Ectodermal cell (in vitro differentiated cells): ENCODE results near the gene AIFM2.

ENCODE experiments used
- H3K27ac ChIP-seq: 2 replicates; pipeline ENCODE4 v1.7.0; 2013; ENCODE audit warnings: mild to moderate bottlenecking, low read depth, low read length; ENCODE audit not compliant: insufficient read depth, poor library complexity, severe bottlenecking
- H3K27me3 ChIP-seq: 2 replicates; pipeline ENCODE4 v1.7.0; 2013; ENCODE audit warnings: mild to moderate bottlenecking, low read length; ENCODE audit not compliant: insufficient read depth, control insufficient read depth, poor library complexity, severe bottlenecking
- H3K36me3 ChIP-seq: one replicate; pipeline ENCODE4 v1.7.0; 2013; ENCODE audit warnings: low read length; ENCODE audit not compliant: control insufficient read depth, insufficient read depth
- H3K4me1 ChIP-seq: one replicate; pipeline ENCODE4 v1.7.0; 2013; ENCODE audit warnings: low read length; ENCODE audit not compliant: control insufficient read depth, insufficient read depth
- H3K4me3 ChIP-seq: 2 replicates; pipeline ENCODE4 v1.7.0; 2013; ENCODE audit warnings: low read depth, low read length, control low read depth; ENCODE audit not compliant: insufficient read depth
- H3K9me3 ChIP-seq: 2 replicates; pipeline ENCODE4 v1.7.0; 2013; ENCODE audit warnings: mild to moderate bottlenecking, low read length, moderate library complexity; ENCODE audit not compliant: control insufficient read depth
- WGBS, 2 experiments: methylation state at CpG; one replicate each; pipeline ENCODE4 v1.1.7; 2013; ENCODE audit warnings: missing lambda C conversion rate in 2 of 2; 5-methylcytosine and 5-hydroxymethylcytosine counted together

The AIFM2 gene

GRCh38 chr10:70096016-70096704 lies 36.5 kb downstream of the AIFM2 start:
- peaks cover 64% of the 10 kb centered on the region for H3K36me3 ChIP-seq
- WGBS, 2 experiments: 91 to 92% methylated on average over 4 to 6 of the region's 6 CpGs

DNA sequence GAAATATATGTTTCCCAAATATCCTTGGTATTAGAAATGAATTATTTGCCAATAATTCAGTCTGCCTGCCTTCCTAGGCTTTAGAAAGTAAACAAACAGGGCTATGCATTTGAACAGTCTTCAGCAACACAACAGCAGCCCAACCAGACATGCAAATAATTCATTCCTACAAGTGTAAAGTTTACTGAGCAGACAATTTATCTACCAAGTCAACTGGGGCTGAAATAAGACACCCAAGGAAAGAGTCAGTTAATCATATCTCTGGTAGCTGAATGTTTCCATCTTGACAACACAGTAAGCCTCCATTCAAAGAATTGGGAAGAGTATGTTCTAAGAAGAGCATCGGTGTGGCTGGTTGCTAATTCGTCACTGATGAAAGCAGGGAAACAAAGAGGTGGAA lies 38.4 kb downstream of the AIFM2 start:
- Histone ChIP-seq H3K9me3 (no peaks in the 10 kb centered on the region), H3K27me3 (no peaks in the 10 kb centered on the region), H3K4me1 (no peaks in the 10 kb centered on the region), H3K36me3 (peaks cover 45% of the 10 kb centered on the region), H3K4me3 (no peak overlapping the region), H3K27ac (no peak overlapping the region)
- 94 to 95% methylated on average over 2 of the region's 2 CpGs for WGBS, 2 experiments

More at GRCh38 chr10:70096016-70096704, 36.5 kb downstream of the AIFM2 start:
- Histone ChIP-seq H3K4me3 (no peak overlapping the region), H3K27ac (no peak overlapping the region), H3K9me3 (no peaks in the 10 kb centered on the region), H3K27me3 (no peaks in the 10 kb centered on the region), H3K4me1 (no peaks in the 10 kb centered on the region)

DNA sequence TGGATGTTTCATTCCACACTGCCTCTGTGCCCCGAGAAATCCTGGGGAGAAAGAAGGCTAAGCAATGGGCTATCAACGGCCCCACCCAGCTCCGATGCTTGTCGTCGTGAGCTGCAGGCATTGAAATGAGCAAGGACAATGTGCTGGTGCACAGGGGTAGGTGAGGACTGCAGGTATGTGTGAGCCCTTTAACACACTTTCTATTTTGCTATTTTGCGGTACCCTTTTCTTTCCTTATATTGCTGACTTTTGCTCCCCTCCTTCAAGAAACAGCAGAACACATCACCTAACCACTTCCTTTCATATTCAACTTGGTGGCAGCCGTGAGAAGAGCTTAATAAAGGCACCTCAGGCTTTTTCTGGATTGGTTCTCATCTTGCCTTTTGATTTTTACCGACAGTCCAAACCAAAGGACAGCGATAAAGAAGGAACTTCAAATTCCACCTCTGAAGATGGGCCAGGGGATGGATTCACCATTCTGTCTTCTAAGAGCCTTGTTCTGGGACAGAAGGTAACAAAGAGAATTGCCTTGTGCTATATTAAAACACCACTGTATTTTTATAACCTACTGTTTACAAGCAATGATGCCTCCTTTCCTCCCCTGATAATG lies 39.2 kb downstream of the AIFM2 start:
- H3K27me3 ChIP-seq: no peaks in the 10 kb centered on the region
- H3K4me1 ChIP-seq: no peaks in the 10 kb centered on the region
- peaks cover 39% of the 10 kb centered on the region for H3K36me3 ChIP-seq
- no peaks in the 10 kb centered on the region for H3K9me3 ChIP-seq
- no peak overlapping the region for H3K27ac ChIP-seq
- no peak overlapping the region for H3K4me3 ChIP-seq
- 96% methylated on average over 9 of the region's 9 CpGs for WGBS, 2 experiments

- Histone ChIP-seq H3K4me1 (no peaks in the 10 kb centered on the region), H3K36me3 (peaks cover 37% of the 10 kb centered on the region), H3K27me3 (no peaks in the 10 kb centered on the region), H3K9me3 (no peaks in the 10 kb centered on the region), H3K4me3 (no peak overlapping the region), H3K27ac (no peak overlapping the region)
- WGBS, 2 experiments: 94 to 95% methylated on average over 7 of the region's 7 CpGs
These were observed 40.3 kb downstream of the AIFM2 start for GRCh38 chr10:70092389-70092718.

DNA sequence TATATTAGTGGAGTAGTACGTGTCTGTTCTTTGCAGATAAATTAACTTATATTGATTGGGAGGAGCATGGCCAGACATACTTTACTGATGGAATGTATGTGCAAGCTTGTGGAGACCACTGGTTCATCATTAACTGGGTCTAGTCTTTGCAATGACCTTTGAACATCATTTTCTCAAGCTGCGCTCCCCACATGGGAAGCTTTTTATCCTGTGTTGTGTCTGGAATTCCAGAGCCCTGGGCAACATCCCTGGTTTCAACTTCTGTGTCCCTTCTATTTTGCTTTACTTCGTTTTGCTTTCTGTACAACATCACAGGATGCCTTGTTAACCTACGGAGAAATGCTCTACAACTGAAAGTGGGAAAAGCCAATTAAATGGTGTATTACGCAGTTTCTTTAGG lies 41.7 kb downstream of the AIFM2 start:
- H3K4me1 ChIP-seq: no peaks in the 10 kb centered on the region
- H3K27me3 ChIP-seq: no peaks in the 10 kb centered on the region
- no peak overlapping the region for H3K27ac ChIP-seq
- no peaks in the 10 kb centered on the region for H3K9me3 ChIP-seq
- peaks cover 40% of the 10 kb centered on the region for H3K36me3 ChIP-seq
- 96 to 97% methylated on average over 5 of the region's 5 CpGs for WGBS, 2 experiments
- no peak overlapping the region for H3K4me3 ChIP-seq

DNA sequence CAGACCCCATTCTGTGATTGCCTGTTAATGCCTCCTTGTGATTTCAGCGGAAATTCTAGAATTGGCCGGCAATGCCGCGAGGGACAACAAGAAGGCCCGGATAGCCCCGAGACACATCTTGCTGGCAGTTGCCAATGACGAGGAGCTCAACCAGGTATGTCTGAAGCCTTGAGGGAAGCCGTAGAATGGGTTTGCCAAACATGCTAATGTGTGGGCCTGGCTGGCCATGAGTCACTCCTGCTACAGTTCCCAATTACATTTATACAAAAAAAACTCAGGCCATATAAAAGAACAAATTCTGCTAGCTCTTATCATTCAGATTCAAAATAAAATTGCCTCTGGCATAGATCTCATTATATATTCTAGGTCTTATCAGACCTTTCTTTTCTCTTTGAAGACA lies 42.6 kb downstream of the AIFM2 start:
- H3K36me3 ChIP-seq: peaks cover 33% of the 10 kb centered on the region
- H3K4me3 ChIP-seq: no peak overlapping the region
- H3K27me3 ChIP-seq: no peaks in the 10 kb centered on the region
- 94 to 96% methylated on average over 8 of the region's 8 CpGs for WGBS, 2 experiments
- H3K9me3 ChIP-seq: no peaks in the 10 kb centered on the region
- H3K27ac ChIP-seq: no peak overlapping the region
- H3K4me1 ChIP-seq: no peaks in the 10 kb centered on the region

GRCh38 chr10:70088308-70088698 lies 44.3 kb downstream of the AIFM2 start:
- Histone ChIP-seq H3K27ac (no peak overlapping the region), H3K4me1 (no peaks in the 10 kb centered on the region), H3K36me3 (peaks cover 17% of the 10 kb centered on the region), H3K27me3 (no peaks in the 10 kb centered on the region), H3K9me3 (no peaks in the 10 kb centered on the region), H3K4me3 (no peak overlapping the region)
- 97 to 100% methylated on average over 2 to 3 of the region's 3 CpGs for WGBS, 2 experiments

DNA sequence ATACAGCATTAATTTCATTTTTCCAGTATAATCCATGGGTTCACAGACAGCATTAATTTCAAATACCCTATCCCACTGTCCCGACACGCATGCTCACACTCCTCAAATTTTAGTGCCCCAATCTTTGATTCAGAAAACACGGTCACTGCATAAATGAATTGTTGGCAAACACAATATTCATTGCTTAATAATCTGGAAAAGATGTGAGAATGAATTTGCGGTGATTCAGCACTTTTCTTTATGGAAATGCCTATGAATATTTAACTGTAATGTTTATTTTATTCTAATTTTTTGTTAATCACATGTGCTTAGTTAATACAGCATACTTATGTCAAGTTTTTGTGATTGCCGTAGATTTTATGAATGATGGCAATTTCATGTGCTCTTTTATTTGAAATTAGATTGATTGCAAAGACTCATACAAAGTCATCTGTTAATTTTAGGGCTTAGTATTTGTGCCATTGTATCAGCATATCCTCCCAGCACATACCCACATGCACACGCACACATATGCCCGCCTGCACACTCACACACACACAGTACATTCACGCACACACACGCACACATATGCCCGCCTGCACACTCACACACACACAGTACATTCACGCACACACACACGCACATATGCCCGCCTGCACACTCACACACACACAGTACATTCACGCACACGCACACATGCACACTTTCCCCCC lies 44.9 kb downstream of the AIFM2 start:
- 83 to 86% methylated on average over 15 of the region's 15 CpGs for WGBS, 2 experiments
- no peak overlapping the region for H3K27ac ChIP-seq
- H3K4me1 ChIP-seq: no peaks in the 10 kb centered on the region
- H3K27me3 ChIP-seq: no peaks in the 10 kb centered on the region
- peaks cover 14% of the 10 kb centered on the region for H3K36me3 ChIP-seq
- H3K9me3 ChIP-seq: no peaks in the 10 kb centered on the region
- no peak overlapping the region for H3K4me3 ChIP-seq

GRCh38 chr10:70085975-70086613 lies 46.5 kb downstream of the AIFM2 start:
- H3K9me3 ChIP-seq: no peaks in the 10 kb centered on the region
- peaks cover 3% of the 10 kb centered on the region for H3K36me3 ChIP-seq
- no peaks in the 10 kb centered on the region for H3K4me1 ChIP-seq
- no peak overlapping the region for H3K27ac ChIP-seq
- H3K27me3 ChIP-seq: no peaks in the 10 kb centered on the region
- 97 to 99% methylated on average over 3 of the region's 3 CpGs for WGBS, 2 experiments
- no peak overlapping the region for H3K4me3 ChIP-seq

- WGBS, 2 experiments: 91 to 97% methylated on average over 4 to 6 of the region's 6 CpGs
- Histone ChIP-seq H3K36me3 (peaks cover 3% of the 10 kb centered on the region), H3K4me3 (no peak overlapping the region), H3K27ac (no peak overlapping the region), H3K4me1 (no peaks in the 10 kb centered on the region), H3K9me3 (no peaks in the 10 kb centered on the region), H3K27me3 (no peaks in the 10 kb centered on the region)
These were observed 48.4 kb downstream of the AIFM2 start for GRCh38 chr10:70084189-70084588.
